H9 (cell line): ENCODE results near the gene ZNF136. TPM values are rescaled to one million over a fixed set of nuclear protein-coding genes. Genes with fewer than 3 reads are reported as not detected.

ENCODE experiments used
- DNase-seq: peaks from one replicate; pipeline ENCODE4 v3.0.0-alpha.2; 2017
- H2AFZ ChIP-seq: one replicate; pipeline ENCODE4 v1.6.1; 2013; ENCODE audit warnings: mild to moderate bottlenecking, low read length, control low read depth, moderate library complexity
- H2AK5ac ChIP-seq: 2 replicates; pipeline ENCODE4 v1.6.1; 2013; ENCODE audit warnings: low read length, control low read depth, mixed read lengths; ENCODE audit not compliant: insufficient read length
- H2BK120ac ChIP-seq: one replicate; pipeline ENCODE4 v1.6.1; 2013; ENCODE audit warnings: low read depth, mild to moderate bottlenecking, low read length, control low read depth, inconsistent platforms; ENCODE audit not compliant: poor library complexity, severe bottlenecking
- H2BK12ac ChIP-seq: 2 replicates; pipeline ENCODE4 v1.6.1; 2013; ENCODE audit warnings: low read length, control low read depth, mixed read lengths, low read depth; ENCODE audit not compliant: insufficient read length
- H2BK15ac ChIP-seq: 2 replicates; pipeline ENCODE4 v1.6.1; 2013; ENCODE audit warnings: low read depth, low read length, control low read depth
- H2BK20ac ChIP-seq: one replicate; pipeline ENCODE4 v1.6.1; 2013; ENCODE audit warnings: low read depth, mild to moderate bottlenecking, low read length, control low read depth, inconsistent platforms; ENCODE audit not compliant: poor library complexity, severe bottlenecking
- H2BK5ac ChIP-seq: 2 replicates; pipeline ENCODE4 v1.6.1; 2013; ENCODE audit warnings: low read length, control low read depth, mixed read lengths; ENCODE audit not compliant: insufficient read length
- H3K14ac ChIP-seq: 2 replicates; pipeline ENCODE4 v1.6.1; 2013; ENCODE audit warnings: low read length, control low read depth; ENCODE audit not compliant: insufficient read depth
- H3K18ac ChIP-seq: 2 replicates; pipeline ENCODE4 v1.6.1; 2013; ENCODE audit warnings: low read depth, mild to moderate bottlenecking, mixed read lengths, low read length, control low read depth; ENCODE audit not compliant: insufficient read length
- H3K23ac ChIP-seq: 2 replicates; pipeline ENCODE4 v1.6.1; 2013; ENCODE audit warnings: low read length, control low read depth, mixed read lengths, low read depth; ENCODE audit not compliant: insufficient read length
- H3K23me2 ChIP-seq: 2 replicates; pipeline ENCODE4 v1.6.1; 2013; ENCODE audit warnings: low read depth, mild to moderate bottlenecking, mixed read lengths, low read length, control low read depth; ENCODE audit not compliant: insufficient read length, poor library complexity, severe bottlenecking
- H3K27ac ChIP-seq: 2 replicates; pipeline ENCODE4 v1.5.1; 2013; ENCODE audit warnings: low read length, control low read depth, mixed read lengths, low read depth; ENCODE audit not compliant: insufficient read length
- H3K27me3 ChIP-seq: 2 replicates; pipeline ENCODE4 v1.6.1; 2013; ENCODE audit warnings: low read length, control low read depth, inconsistent platforms; ENCODE audit not compliant: insufficient read depth
- H3K4ac ChIP-seq: 2 replicates; pipeline ENCODE4 v1.6.1; 2013; ENCODE audit warnings: low read depth, mild to moderate bottlenecking, control low read depth, inconsistent platforms, low read length, moderate library complexity
- H3K4me1 ChIP-seq: 2 replicates; pipeline ENCODE4 v1.6.1; 2013; ENCODE audit warnings: low read length, control low read depth, inconsistent platforms; ENCODE audit not compliant: insufficient read depth
- H3K4me2 ChIP-seq: 2 replicates; pipeline ENCODE4 v1.6.1; 2013; ENCODE audit warnings: low read length, control low read depth, mixed read lengths; ENCODE audit not compliant: insufficient read length, insufficient read depth
- H3K56ac ChIP-seq: 2 replicates; pipeline ENCODE4 v1.6.1; 2013; ENCODE audit warnings: low read depth, mild to moderate bottlenecking, mixed read lengths, low read length, control low read depth; ENCODE audit not compliant: insufficient read length
- H3K79me1 ChIP-seq: 2 replicates; pipeline ENCODE4 v1.6.1; 2013; ENCODE audit warnings: low read depth, mild to moderate bottlenecking, moderate library complexity, low read length, control low read depth, inconsistent platforms; ENCODE audit not compliant: insufficient read depth, poor library complexity, severe bottlenecking
- H3K79me2 ChIP-seq: 2 replicates; pipeline ENCODE4 v1.6.1; 2013; ENCODE audit warnings: low read length, control low read depth, inconsistent platforms; ENCODE audit not compliant: insufficient read depth
- H3K9ac ChIP-seq: 2 replicates; pipeline ENCODE4 v1.6.1; 2013; ENCODE audit warnings: low read length, control low read depth, mixed read lengths; ENCODE audit not compliant: insufficient read length; ENCODE audit errors: extremely low read depth
- H3K9me3 ChIP-seq: one replicate; pipeline ENCODE4 v1.6.1; 2013; ENCODE audit warnings: low read depth, low read length, inconsistent platforms; ENCODE audit not compliant: control insufficient read depth
- H3T11ph ChIP-seq: one replicate; pipeline ENCODE4 v1.6.1; 2013; ENCODE audit warnings: mild to moderate bottlenecking, low read length, control low read depth, inconsistent platforms
- H4K20me1 ChIP-seq: one replicate; pipeline ENCODE4 v1.6.1; 2013; ENCODE audit not compliant: control insufficient read depth, insufficient read length, insufficient read depth
- H4K5ac ChIP-seq: 2 replicates; pipeline ENCODE4 v1.6.1; 2013; ENCODE audit warnings: low read depth, mild to moderate bottlenecking, mixed read lengths, low read length, control low read depth; ENCODE audit not compliant: insufficient read length
- H4K8ac ChIP-seq: replicated peaks from 2 replicates; pipeline ENCODE4 v1.6.1; 2013; ENCODE audit warnings: low read length, control low read depth, mixed read lengths, low read depth; ENCODE audit not compliant: insufficient read length
- H4K91ac ChIP-seq: 2 replicates; pipeline ENCODE4 v1.6.1; 2013; ENCODE audit warnings: low read depth, mild to moderate bottlenecking, moderate library complexity, mixed read lengths, low read length, control low read depth; ENCODE audit not compliant: insufficient read length
- H3K27ac Mint-ChIP-seq, 3 experiments: 2 replicates in 2 of 3; 3 replicates in 1 of 3; pipeline ENCODE4 v1.8.0; 2020 to 2021; ENCODE audit warnings: mixed read lengths in 3 of 3, mild to moderate bottlenecking in 1 of 3, moderate library complexity in 1 of 3
- H3K27me3 Mint-ChIP-seq: 2 replicates; pipeline ENCODE4 v1.8.0; 2021; ENCODE audit warnings: low read depth, mild to moderate bottlenecking, moderate library complexity, mixed read lengths
- H3K36me3 Mint-ChIP-seq, 3 experiments: 2 replicates in 2 of 3; 3 replicates in 1 of 3; pipeline ENCODE4 v1.8.0; 2020 to 2021; ENCODE audit warnings: low read depth in 3 of 3, mixed read lengths in 3 of 3; ENCODE audit not compliant: insufficient read depth in 1 of 3
- H3K4me1 Mint-ChIP-seq, 2 experiments: 2 replicates each; pipeline ENCODE4 v1.8.0; 2020; ENCODE audit warnings: mixed read lengths in 2 of 2
- H3K4me3 Mint-ChIP-seq, 2 experiments: 2 replicates in 1 of 2; 3 replicates in 1 of 2; pipeline ENCODE4 v1.8.0; 2020 to 2021; ENCODE audit warnings: mild to moderate bottlenecking in 2 of 2, mixed read lengths in 2 of 2, moderate library complexity in 1 of 2
- H3K9me3 Mint-ChIP-seq, 2 experiments: 2 replicates in 1 of 2; 3 replicates in 1 of 2; pipeline ENCODE4 v1.8.0; 2020; ENCODE audit warnings: mild to moderate bottlenecking in 2 of 2, mixed read lengths in 2 of 2, moderate library complexity in 1 of 2
- CTCF ChIP-seq: fragments of 200-600 bp; sonication (generic); conservative IDR thresholded peaks from 3 replicates; pipeline ENCODE4 v1.8.0; 2021; ENCODE audit warnings: antibody characterized with exemption, mild to moderate bottlenecking
- WGBS: extraction: QIAGEN DNeasy Blood & Tissue Kit; methylation state at CpG from one replicate; pipeline ENCODE4 v1.1.7; 2013; ENCODE audit warnings: missing lambda C conversion rate, low lambda C conversion rate, mixed read lengths; ENCODE audit not compliant: insufficient read length; ENCODE audit errors: extremely low coverage; 5-methylcytosine and 5-hydroxymethylcytosine counted together
- total RNA-seq: library from RNA; stranded (reverse); gene quantifications from 2 replicates; pipeline ENCODE4 v1.2.1, GENCODE V29; 2021

The ZNF136 gene
- total RNA-seq, 1 experiment from 2014 or later: 10.8 TPM

- Histone ChIP-seq H4K20me1 (no peaks in the 10 kb centered on the region), H3K9me3 (no peaks in the 10 kb centered on the region), H2AK5ac (no peak overlapping the region), H3K79me1 (no peaks in the 10 kb centered on the region), H3K27me3 (no peaks in the 10 kb centered on the region), H3K9ac (no peak overlapping the region), H2AFZ (no peak overlapping the region), H4K5ac (no peak overlapping the region), H3K4me1 (no peaks in the 10 kb centered on the region), H3K18ac (no peak overlapping the region), H4K91ac (no peak overlapping the region), H3T11ph (no peak overlapping the region), H2BK15ac (no peak overlapping the region), H3K27ac (no peak overlapping the region), H3K4me2 (no peak overlapping the region), H3K4ac (no peak overlapping the region), H4K8ac (no peak overlapping the region), H3K23me2 (no peaks in the 10 kb centered on the region), H2BK5ac (no peak overlapping the region), H2BK120ac (no peak overlapping the region), H3K79me2 (no peaks in the 10 kb centered on the region), H3K14ac (no peak overlapping the region; the same call in 1 of the 2 replicates), H3K23ac (no peak overlapping the region), H3K56ac (no peak overlapping the region), H2BK20ac (no peak overlapping the region), H2BK12ac (no peak overlapping the region)
- DNase-seq: no peak
- Mint-ChIP-seq H3K27me3 (no peaks in the 10 kb centered on the region), H3K27ac (no peak overlapping the region), H3K9me3 (peaks cover 68 to 72% of the 10 kb centered on the region in 2 experiments), H3K36me3 (peaks cover 1 to 20% (median 18%) of the 10 kb centered on the region in 3 experiments), H3K4me1 (peaks cover 0 to 8% of the 10 kb centered on the region in 2 experiments; a peak in 2 of 4 replicates), H3K4me3 (no peak overlapping the region)
- no peak for TF ChIP-seq CTCF
- WGBS: no CpG with 5 or more reads among the region's 37 CpGs
These were observed 74.4 kb downstream of the ZNF136 start for GRCh38 chr19:12237143-12237839.

Other genes starting within 250 kb of the ZNF136 start
- gene ZNF700, start 238.0 kb upstream of the ZNF136 start, total RNA-seq: 9.3 and 9.9 TPM in 2 replicates
- gene ZNF763, start 198.1 kb upstream of the ZNF136 start, total RNA-seq: 0.77 and 1.3 TPM in 2 replicates
- 1.9 and 2.4 TPM in 2 replicates for gene ZNF433, start 127.4 kb upstream of the ZNF136 start, total RNA-seq
- 5.4 and 5.6 TPM in 2 replicates for gene ZNF878, start 110.1 kb upstream of the ZNF136 start, total RNA-seq
- 8.7 and 10.0 TPM in 2 replicates for gene ZNF844, start 98.4 kb upstream of the ZNF136 start, total RNA-seq
- 5.6 and 5.7 TPM in 2 replicates for gene ZNF20, start 22.7 kb upstream of the ZNF136 start, total RNA-seq
- 28.1 and 30.7 TPM in 2 replicates for gene ZNF625, start 6.4 kb upstream of the ZNF136 start, total RNA-seq
- gene ZNF44, start 131.8 kb downstream of the ZNF136 start, total RNA-seq: 6.6 and 6.9 TPM in 2 replicates
- 1.9 TPM in 2 replicates for gene ZNF563, start 170.5 kb downstream of the ZNF136 start, total RNA-seq
- 3.7 and 4.0 TPM in 2 replicates for gene ZNF442, start 202.6 kb downstream of the ZNF136 start, total RNA-seq
- 4.1 and 5.2 TPM in 2 replicates for gene ZNF799, start 238.2 kb downstream of the ZNF136 start, total RNA-seq